ENCODE data around the gene GJC1.

GJC1 gene

DNA sequence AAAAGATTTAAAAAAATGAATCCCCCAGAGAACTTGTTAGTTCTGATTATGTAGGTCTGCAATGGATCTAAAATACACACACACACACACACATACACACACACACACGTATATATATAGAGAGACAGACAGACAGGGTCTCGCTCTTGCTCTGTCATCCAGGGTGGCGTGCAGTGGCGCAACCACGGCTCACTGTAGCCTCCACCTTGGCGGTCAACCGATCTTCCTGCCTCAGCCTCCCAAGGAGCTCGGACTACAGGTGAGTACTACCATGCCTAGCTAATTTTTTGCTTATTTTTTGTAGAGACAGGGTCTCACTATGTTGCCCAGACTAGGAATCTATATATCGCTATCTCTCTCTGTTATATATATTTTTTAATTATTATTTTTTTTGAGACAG, 33.4 kb downstream of the GJC1 start:
- no peak for DNase-seq (ENCODE audit: low read depth)
- H3K4me3 ChIP-seq (ENCODE audit: low read depth, low read length) = no peak overlapping the region
- in situ Hi-C loops (cut with HindIII; ENCODE audit: low sequenced_read_pairs) = no loop called here
- TF ChIP-seq CTCF (IDR thresholded peaks at IDR 0.05; ENCODE audit: low read depth, low read length, missing control alignments) = no peak

DNA sequence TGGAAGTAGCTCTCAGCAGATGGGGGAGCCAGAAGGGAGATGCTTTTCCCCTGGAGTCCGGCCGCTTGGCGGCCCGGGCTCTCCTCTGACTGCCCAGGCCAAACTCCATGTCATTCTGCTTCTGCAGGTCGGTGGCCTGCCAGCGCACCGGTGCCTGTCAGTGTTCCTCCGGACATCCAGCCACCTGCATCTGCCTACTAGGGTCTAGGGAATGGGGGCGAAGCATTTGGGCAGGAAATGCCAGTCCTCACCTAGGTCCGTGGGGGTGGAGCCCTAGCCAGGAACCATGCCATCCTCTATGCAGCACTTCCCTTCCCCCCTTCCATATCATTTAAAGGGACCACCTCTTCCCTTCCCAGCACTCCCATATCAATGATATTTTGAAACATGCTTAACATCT, 34.2 kb downstream of the GJC1 start:
- DNase-seq (ENCODE audit: low read depth) = no peak
- in situ Hi-C loops (cut with HindIII; ENCODE audit: low sequenced_read_pairs) = no loop called here
- no peak overlapping the region for H3K4me3 ChIP-seq (ENCODE audit: low read depth, low read length)
- no peak for TF ChIP-seq CTCF (IDR thresholded peaks at IDR 0.05; ENCODE audit: low read depth, low read length, missing control alignments)

- no peak overlapping the region for H3K4me3 ChIP-seq (ENCODE audit: low read depth, low read length)
- TF ChIP-seq CTCF (IDR thresholded peaks at IDR 0.05; ENCODE audit: low read depth, low read length, missing control alignments) = no peak
- in situ Hi-C loops (cut with HindIII; ENCODE audit: low sequenced_read_pairs) = no loop called here
- no peak for DNase-seq (ENCODE audit: low read depth)
Observed at GRCh38 chr17:44795421-44795820, 34.7 kb downstream of the GJC1 start.

- no peak overlapping the region for H3K4me3 ChIP-seq (ENCODE audit: low read depth, low read length)
- DNase-seq (ENCODE audit: low read depth) = no peak
- in situ Hi-C loops (cut with HindIII; ENCODE audit: low sequenced_read_pairs) = no loop called here
- no peak for TF ChIP-seq CTCF (IDR thresholded peaks at IDR 0.05; ENCODE audit: low read depth, low read length, missing control alignments)
Observed at GRCh38 chr17:44794851-44795413, 35.2 kb downstream of the GJC1 start.

- no peak overlapping the region for H3K4me3 ChIP-seq (ENCODE audit: low read depth, low read length)
- TF ChIP-seq CTCF (IDR thresholded peaks at IDR 0.05; ENCODE audit: low read depth, low read length, missing control alignments) = no peak
- in situ Hi-C loops (cut with HindIII; ENCODE audit: low sequenced_read_pairs) = no loop called here
- no peak for DNase-seq (ENCODE audit: low read depth)
Observed at GRCh38 chr17:44793885-44794842, 35.9 kb downstream of the GJC1 start.

DNA sequence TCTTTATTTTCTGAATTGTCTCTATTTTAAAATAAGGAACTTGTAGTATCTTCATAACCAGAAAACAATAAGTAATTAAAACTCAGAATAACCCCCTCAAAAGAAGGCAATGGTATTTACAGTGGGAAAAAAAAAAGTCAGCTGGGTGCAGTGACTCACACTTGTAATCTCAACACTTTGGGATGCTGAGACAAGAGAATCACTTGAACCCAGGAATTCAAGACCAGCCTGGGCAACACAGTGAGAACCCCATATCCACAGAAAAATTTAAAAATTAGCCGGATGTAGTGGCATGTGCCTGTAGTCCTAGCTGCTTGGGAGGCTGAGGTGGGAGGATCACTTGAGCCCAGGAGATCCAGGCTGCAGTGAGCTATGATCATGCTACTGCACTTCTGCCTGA, 37.8 kb downstream of the GJC1 start:
- no peak for DNase-seq (ENCODE audit: low read depth)
- in situ Hi-C loops (cut with HindIII; ENCODE audit: low sequenced_read_pairs) = no loop called here
- H3K4me3 ChIP-seq (ENCODE audit: low read depth, low read length) = no peak overlapping the region
- TF ChIP-seq CTCF (IDR thresholded peaks at IDR 0.05; ENCODE audit: low read depth, low read length, missing control alignments) = no peak

All from astrocyte of the cerebellum (primary cell).